HG03460 (cell line): ENCODE results near the gene PKN1.
A peak's percentile ranks its signal among the peaks of the same experiment; 100 is the strongest.

Source experiments
- ATAC-seq: cut with Tn5 transposase; IDR thresholded peaks from one replicate; pipeline ENCODE4 v1.9.1; 2021; ENCODE audit not compliant: unreplicated experiment

Gene PKN1

DNA sequence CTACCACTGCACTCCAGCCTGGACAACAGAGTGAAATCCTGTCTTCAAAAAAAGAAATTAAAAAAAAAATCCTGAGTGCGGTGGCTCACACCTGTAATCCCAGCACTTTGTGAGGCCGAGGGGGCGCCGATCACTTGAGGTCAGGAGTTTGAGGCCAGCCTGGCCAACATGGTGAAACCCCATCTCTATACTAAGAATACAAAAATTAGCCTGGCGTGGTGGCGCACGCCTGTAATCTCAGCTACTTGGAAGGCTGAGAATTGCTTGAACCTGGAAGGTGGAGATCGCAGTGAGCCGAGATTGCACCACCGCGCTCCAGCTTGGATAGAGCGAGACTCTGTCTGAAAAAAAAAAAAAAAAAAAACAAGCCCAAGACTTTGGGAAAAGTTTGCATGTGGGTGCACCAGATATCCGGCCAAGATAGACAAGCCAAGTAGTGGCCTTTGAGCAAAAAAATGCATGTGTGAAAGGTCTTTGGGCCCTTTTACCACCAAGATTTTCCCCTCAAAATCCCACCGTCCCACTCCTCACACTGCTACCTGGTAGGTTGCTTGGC, 79.4 kb downstream of the PKN1 start:
- ATAC-seq: no peak

DNA sequence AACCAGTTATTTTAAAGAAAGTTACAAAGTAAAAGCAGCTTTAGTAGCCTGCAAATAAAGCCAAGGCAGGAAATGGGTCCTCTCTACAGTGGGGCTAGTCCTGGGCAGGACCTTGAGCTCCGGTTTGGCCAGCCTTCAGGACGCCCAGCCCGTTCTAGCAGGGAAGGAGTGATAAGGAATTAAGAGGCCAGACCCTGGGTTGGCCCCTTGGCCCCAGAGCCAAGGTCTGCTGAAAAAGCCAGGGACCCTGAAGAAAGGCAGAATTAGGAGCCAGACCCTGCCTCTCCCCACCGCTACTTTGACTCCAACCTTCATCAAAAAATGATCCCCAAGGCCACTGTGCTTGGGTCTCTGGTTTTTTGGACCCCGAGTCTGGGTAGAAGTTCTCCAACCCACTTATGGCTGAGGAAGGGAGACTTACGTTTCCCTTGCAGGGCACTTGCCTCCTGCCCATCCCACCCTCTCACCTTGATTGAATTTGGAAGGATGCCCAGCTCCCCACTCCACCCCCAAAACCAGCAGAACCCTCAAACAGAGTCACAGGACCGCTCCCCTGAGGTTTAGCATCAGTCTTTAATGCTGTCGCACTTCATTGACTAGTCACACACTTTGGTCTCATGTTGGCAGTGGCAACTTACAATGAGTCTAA, 81.2 kb downstream of the PKN1 start:
- no peak for ATAC-seq

DNA sequence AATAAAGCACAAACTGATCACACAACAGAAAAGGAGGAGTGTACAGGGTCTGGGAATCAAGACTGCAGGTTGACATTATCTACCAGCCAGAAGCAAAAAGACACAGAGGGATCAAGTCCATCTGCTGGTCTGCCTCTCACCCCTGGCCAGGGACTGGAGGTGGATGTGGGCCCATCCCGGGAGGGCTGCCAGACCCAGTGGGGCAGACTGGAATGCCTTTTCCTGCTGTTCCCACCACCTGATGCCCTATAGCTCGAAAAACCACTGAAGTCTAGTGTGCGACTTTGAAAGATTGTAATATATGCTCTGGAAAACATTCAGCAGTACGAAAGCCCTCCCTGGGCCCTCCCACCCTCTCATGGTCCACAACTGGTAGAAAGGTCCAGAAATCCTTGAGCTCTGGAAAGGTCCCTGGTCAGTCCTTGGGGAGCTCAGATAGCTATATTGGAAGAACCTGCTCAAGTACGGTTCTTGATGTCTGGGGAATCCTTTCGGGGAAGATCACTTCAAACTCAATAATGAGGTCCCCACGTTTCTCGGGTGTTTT, 82.5 kb downstream of the PKN1 start:
- no peak for ATAC-seq

DNA sequence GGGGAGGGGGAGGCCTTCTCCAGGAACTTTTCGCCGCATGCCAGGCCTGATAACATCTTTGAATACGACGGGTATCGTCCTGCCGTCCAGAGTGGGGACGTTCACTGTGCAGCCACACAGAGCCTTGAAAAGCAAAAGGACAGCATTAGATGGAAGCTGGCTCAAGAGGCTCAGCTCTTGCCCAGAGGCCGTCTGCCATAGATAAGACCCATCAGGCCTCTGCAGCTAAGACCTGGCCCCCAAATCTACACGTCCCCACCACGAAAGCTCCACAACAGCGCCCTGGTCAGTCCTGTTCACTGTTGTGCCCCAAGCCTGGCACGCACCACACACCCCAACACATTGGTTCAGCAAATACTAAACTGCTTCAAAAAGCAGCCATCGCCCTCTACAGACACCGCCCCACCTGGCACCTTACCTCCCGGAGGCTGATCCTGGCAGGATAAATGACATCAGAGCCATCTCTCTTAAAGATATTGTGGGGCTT, 83.0 kb downstream of the PKN1 start:
- no peak for ATAC-seq

- ATAC-seq: no peak
These were observed 83.8 kb downstream of the PKN1 start for GRCh38 chr19:14516746-14517438.

DNA sequence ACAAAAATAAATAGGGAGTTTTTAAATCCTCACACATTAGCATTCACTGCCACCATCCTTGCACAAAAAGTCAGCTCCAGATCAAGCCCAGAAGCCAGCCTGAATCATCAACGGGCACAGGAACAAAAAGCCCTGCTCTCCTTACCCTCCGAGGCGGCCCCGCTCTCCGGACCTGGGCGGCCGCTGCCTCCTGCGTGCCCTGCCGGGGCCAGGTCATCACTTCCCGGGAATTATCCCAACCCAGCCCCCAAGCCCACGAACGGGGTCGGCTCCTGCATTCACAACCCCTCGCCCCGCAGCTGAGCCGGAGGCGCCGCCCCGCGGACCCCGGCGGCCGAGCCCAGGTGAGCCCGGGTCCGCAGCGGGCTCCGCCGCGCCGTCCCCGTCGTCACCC, 84.3 kb downstream of the PKN1 start:
- ATAC-seq: no peak

GRCh38 chr19:14517840-14518505, 84.9 kb downstream of the PKN1 start, which contains the start of gene DNAJB1:
TSS of gene DNAJB1 (minus strand) at chr19:14518397. CDS start at chr19:14518349, 48 bp downstream.
- ATAC-seq: peak; percentile 58

DNA sequence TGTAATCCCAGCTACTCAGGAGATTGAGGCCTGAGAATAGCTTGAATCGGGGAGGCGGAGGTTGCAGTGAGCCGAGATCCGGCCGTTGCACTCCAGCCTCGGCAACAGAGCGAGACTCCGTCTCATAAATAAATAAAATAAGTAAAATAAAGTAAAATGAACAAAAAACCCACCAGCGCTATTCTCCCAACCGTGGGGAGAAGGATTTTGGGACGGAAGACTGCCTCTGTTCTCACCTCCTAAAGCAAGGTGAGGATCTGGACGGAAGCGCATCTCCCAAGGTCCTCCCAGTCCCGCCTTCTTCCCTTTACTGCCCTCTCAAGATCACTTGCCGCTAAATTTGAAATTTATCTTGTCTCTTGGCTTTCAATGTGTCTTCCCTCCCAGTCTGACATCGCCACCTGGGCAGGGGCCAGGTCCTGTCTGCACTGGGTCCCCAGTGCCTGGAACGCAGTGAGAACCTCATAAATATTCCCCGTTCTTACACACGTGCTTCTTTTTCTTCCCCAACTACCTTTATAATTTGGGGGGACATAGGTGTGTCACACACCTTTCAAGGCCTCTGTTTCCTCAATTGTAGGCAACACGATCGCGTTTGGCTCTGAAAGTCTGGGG, 86.2 kb downstream of the PKN1 start:
- no peak for ATAC-seq

DNA sequence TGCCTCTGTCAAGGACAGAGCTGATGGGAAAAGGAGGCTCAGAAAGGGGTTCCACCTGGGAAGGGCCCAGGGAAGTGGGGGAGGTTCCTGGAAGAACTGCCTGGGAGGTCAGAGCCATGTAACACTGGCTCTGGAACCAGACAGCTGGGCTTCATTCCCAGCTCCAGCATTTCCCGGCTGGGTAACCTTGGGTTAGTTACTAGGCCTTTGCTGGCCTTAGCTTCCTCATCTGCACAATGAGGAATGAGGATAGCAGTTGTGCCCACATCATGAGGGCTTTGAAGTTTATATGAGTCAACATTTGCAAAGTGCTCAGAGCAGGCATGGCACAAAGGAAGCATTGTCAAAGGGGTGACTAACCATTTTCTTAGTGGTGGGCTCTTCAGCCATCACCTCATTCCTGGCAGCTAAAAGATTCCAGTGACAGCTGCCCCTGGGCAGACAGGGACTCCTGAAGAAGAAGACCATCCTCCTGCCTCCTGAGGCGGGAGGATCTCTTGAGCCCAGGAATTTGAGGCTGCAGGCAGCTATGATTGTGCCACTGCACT, 86.8 kb downstream of the PKN1 start:
- ATAC-seq: no peak

GRCh38 chr19:14520543-14520942, 87.4 kb downstream of the PKN1 start:
- ATAC-seq: no peak
